Hematopoietic multipotent progenitor cell treated with erythropoietin and hydrocortisone succinate and interleukin-3 and kit ligand, for 15 days (in vitro differentiated cells): ENCODE results near the gene CTNNBIP1.
A peak's percentile ranks its signal among the peaks of the same experiment; 100 is the strongest.

Experiments used
- DNase-seq: peaks from one replicate; pipeline ENCODE4 v3.0.0-alpha.2; 2015; ENCODE audit warnings: low spot score

Gene CTNNBIP1

GRCh38 chr1:9877962-9878361, 32.1 kb downstream of the CTNNBIP1 start:
- no peak for DNase-seq

DNA sequence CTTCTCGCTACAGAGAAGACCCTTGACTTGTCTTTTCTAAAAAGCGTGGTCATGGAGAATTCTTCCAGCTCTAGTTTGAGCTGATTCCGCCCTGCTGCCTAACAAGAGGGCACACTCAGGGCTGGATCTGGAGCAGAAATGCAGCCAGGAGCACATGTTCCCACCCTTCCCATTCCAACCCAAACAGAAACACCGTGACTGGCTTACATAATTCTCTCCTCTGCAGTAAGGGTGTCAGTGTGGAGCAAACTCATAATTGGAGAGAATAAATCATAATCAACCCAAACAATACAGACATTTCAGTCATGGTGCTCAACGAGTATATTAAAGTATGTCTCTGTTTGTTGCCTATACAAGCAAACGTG, 34.5 kb downstream of the CTNNBIP1 start:
- no peak for DNase-seq

DNA sequence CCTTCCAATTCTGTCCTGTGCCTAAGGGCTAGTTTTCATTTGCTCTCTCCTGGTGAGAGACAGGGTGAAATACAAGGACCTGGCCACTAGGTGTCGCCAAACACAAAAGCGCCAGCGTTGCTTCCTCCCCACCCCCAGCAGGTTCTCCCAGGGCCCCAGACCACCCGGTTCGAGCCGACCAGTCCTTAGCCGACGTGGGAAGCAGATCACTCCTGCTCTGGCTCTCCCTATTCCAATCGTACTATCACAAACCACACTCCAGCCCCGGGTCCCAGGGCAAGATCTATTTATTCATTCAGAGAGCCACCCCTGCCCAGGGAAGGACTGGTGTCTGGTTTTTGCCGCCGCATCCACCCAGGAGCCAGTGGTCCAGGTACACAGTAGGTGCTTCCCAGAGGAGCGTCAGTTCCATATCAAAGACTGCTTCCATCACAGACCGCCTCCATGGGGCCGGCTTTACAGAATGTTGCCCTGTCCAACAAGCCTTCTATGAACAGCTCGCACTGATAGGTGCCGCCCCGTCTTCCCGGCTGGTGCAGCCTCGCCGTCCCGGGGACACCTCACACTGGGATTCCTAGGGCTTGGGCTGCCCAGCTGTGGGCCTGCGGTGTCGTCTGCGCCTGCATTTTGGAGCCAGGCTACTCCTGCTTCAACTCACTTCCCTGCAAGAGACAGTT, 35.0 kb downstream of the CTNNBIP1 start:
- DNase-seq, result peak; percentile 73

GRCh38 chr1:9874412-9874811, 35.7 kb downstream of the CTNNBIP1 start:
- DNase-seq, result no peak

- DNase-seq, result no peak
These were observed 36.1 kb downstream of the CTNNBIP1 start for GRCh38 chr1:9873992-9874391.

- DNase-seq, result no peak
These were observed 36.7 kb downstream of the CTNNBIP1 start for GRCh38 chr1:9873385-9873784.

- no peak for DNase-seq
These were observed 37.5 kb downstream of the CTNNBIP1 start for GRCh38 chr1:9872430-9873165.

DNA sequence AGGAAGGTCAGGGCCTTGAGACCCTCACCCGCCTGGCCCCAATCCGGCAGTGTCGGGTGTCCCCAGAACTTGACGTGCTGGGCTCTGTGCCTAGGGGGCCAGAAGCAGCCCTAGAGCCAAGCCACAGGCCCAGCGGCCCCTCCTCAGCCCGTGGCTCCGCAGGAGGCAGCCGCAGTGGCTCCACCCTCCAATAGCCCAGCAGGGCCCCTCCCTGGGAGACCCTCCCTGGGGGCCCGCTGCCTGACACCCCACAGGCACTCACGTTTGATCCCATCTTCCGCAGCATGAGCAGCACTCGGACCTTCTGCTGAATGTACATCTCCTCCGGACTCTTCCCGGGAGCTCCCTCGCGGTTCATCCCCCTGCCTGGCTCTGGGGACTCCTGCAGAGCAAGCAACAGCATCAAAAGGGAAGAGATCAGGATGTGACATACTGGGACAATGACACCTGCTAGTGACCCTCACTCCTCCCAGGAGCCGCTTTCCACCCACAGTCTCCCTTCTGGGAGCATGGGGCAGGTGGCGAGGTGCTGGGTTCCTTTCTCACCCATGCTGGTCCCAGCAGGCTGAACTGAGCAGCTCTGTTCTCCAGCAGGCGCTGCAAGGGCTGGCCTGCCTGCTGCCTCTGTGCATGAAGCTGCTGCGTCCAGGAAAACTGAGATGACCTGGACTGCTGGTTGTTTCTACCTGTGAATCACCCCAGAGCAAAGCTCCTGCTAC, 38.2 kb downstream of the CTNNBIP1 start:
- no peak for DNase-seq

DNA sequence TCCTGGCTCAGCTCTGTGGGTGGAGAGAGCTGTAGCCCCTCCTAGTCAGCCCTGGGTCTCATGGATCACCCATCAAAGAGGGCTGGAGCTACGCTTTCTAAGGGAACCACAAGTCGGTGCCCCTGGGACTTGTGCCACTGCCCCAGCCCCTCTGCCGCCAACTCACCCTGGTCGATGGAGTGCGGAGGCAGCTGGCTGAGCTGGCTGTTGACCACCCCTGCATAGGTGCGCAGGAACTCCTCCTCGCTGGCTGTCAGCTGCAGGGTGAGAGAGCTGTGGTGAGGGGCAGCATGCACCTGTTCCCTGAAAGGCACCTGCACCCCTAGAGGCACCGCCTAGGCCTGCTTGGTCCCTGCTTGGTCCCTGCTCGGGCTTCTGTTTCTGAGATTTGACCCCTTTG, 39.0 kb downstream of the CTNNBIP1 start:
- no peak for DNase-seq

DNA sequence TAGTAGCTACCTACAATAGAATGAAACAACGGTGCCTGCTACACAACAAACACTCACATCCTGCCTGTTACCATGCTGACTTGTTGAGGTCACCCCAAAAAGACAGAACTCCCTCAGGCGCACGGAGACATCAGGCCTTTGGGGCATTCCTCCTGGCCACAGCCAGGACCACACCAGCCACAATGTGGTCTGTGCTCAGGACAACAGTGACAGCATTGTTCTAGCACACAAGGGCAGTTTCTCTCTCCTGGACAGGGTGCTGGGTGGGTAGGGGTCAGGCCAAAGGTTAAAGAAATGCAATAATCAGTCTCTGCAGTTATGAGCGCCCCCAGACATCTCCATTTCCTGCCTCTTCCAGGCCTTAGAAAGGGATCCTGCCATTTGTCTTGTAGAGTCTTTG, 39.5 kb downstream of the CTNNBIP1 start:
- no peak for DNase-seq

DNA sequence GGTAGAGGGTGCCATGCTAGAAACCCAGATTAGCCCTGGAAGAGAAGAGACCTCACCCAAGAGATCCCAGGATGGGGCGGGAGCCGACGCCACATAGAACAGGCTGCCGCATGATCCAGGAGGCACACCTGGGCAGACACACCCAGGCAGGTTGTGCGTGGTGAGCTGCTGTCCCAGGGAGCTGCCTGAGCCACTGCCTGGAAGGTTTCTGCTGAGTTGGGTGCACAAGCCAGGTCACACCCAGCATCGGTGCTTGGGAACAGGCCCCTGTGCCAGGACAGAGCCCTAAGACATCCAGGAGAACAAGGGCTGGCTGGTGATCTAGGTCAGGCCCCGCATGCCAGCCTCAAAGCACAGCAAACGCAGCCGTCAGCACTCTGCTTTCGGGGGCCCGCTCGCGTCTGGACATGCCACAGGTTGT, 40.2 kb downstream of the CTNNBIP1 start:
- no peak for DNase-seq

DNA sequence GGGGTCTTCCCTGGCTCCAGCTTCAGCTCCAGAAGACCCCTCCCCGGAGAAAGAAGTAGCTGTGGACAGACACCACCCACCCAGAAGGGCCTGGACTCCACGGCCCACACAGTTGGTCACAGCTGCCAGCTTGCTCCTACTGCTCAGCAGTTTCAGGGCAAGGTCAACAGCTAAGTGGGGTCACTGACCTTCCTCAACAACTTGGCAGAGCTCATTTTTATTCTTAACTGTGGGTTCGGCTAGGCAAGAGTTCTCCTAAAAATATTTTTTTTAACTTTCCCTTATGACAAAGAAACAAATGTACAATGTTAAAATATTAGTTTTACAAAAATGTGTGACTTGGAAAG, 41.9 kb downstream of the CTNNBIP1 start:
- DNase-seq, result no peak

DNA sequence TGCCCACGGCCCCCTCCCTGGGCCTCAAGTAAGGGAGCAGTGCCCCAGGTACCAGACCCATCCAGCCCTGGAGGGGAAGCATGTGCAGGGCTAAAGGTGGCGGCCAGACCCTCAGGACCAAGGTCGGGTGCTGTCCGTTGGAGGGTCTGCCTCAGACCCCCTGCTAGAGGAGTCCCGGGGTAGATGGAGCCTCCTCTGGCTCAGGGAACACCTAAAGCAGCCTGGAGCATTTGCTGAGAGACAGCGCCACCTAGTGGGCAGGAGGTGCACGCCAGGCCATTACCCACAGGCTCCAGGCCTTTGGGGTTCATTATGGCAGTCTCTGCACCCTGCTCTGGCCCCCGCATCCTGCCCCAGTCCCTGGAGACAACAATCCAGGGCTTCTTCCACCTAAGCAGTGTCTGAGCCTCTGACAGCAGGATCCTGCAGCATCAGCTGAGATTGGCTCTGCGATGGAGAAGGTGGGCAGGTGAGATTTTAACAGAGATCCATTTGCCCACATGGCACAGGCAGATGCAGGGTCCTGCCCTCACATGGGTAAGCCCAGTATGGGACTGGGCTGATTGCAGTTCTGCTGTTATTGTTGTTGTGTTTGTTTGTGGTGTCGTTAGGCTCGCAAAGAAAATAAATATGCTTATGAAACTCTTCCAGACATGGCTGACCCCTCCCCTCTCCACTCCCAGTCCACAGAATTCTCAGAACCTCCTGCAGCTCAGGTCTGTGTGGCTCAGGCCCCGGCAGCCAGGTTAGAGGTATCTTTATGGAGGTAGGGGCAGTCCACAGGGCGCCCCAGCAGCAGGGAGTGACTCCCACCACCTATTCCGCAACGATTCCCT, 42.4 kb downstream of the CTNNBIP1 start:
- peak; percentile 79 for DNase-seq

DNA sequence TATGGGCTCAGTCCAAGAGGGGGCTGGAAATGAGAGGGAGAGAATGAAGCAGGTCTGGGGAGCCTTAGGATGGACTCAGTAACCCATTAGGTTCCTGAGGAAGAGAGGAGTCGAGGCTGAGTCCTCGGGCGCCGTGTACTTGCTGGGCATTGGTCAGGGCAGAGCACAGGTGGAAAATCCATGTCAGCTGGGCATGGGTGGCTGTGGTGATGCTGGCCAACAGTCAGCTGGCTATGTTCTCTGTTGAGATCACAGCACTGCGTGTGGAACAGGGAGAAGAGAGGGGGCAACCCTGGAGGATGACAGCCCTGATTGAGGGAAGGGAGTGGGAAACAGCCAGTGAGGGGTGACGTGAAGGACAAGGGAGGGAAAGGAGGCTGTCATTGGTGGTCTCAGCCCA, 43.2 kb downstream of the CTNNBIP1 start:
- no peak for DNase-seq

- no peak for DNase-seq
These were observed 44.3 kb downstream of the CTNNBIP1 start for GRCh38 chr1:9865724-9866123.

GRCh38 chr1:9863371-9863770, 46.7 kb downstream of the CTNNBIP1 start:
- DNase-seq, result no peak

DNA sequence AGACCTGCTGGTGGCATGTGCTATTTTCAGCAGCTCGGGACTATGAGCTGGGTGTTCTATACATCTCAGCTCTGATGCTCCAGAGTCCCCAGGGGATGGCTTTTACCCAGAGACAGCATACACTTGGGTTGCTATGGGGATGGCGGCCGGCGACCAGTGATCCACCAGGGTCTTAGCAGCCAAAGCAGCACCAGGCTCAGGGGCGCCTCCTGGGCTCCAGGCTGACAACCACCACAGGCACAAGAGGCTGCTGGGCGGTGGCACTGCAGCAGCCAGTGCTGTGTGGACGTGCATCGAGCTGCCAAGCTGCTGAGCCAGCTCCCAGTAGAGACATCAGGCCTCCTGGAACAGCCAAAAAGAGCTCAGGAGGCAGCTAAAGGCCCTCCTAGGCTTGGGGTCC, 48.7 kb downstream of the CTNNBIP1 start:
- DNase-seq, result no peak

GRCh38 chr1:9860887-9861286, 49.2 kb downstream of the CTNNBIP1 start:
- DNase-seq, result no peak

DNA sequence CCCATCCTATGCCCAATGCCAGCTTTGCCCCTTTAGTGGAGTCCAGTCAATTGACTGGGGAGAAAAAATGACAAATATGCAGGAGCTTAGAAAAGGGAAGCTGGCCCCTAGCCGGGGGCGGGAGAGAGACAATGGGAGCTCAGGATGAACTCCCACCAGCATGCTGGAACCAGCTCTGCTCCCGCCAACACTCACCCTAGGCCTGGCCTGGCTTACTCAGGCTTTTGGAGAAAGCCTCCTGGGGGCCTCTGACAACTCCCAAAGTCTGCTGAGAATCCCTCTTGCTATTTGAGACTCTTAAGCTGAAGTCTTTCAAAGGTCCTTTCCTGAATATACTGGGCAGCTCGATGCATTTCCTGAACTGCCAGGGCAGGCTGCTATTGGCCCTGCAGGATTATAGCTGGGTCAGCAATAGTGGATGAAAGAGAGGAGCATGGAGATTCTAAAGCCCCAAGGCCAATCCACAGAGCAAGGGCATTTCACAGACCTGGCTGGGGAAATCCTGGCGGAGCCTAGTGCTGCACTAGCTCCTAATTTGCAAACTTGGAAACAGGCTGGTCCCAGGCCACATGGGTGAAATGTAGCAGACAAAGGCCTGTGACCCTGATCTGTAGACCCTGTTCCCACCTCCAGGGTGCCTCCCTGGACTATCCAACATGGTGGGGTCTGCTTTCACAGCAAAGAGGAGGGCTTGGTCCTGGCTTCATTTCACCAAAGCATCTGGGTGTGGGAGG, 50.6 kb downstream of the CTNNBIP1 start:
- DNase-seq, result no peak

DNA sequence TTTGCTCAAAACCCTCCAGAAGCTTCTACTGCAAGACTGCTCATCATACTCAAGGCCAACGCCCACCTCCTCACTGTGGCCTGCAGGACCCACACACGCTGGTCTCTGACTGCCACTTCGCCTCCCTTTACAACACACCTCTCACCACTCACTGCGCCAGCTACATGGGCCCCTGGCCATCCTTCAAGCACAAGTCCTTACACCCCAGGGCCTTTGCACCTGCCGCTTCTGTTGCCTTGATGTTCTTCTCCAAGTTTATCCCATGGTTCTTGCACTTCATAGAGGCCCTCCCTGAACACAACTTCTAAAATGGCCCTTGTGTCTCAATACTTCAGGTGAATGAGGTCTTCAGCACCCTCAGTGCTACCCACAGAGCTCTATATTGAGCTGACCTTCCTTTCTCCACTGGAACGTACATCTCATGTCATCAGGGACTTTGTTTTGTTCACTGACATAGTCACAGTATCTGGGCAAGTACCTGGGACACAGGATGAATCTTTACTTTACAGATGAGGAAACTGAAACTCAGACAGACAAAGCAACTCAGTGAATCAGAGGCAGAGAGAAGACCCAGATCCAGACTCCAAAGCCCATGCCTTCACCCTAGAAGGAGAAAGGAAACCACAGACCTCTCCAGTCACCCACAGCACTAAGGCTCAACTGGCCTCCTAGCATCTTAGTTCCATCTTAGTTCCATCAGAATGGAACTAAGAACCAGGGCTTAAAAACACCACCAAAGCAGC, 51.6 kb downstream of the CTNNBIP1 start:
- DNase-seq, result no peak

DNA sequence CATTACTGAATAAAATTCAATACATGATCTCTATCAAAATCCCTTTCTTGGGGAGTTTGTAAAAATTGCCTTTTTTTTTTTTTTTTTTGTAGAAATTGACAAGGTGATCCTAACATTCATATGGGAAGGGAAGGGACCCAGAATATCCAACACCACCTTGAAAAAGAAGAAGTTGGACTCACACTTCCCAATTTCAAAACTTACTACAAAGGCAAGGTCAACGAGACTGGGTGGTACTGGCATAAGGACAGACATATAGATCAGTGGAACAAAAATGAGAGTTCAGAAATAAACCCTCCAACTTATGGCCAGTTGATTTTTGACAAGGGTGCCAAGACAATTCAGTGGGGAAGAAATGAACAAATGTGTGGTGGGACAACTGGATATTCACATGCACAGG, 54.9 kb downstream of the CTNNBIP1 start:
- DNase-seq, result no peak
